Suprapubic skin (tissue), 4 donors: ENCODE data around the gene KIRREL3. TPM values are rescaled to one million over a fixed set of nuclear protein-coding genes. Genes with fewer than 3 reads are reported as not detected.
A peak's percentile ranks its signal among the peaks of the same experiment; 100 is the strongest.

ENCODE experiments used
- DNase-seq, 2 donors: peaks; one replicate each; pipeline ENCODE4 v3.0.0-alpha.2; 2019; ENCODE audit warnings: low spot score in 2 of 2
- H3K27ac ChIP-seq: fragments of 200-600 bp; sonication (generic); one replicate; pipeline ENCODE4 v1.5.1; 2019
- H3K27me3 ChIP-seq: fragments of 200-600 bp; sonication (generic); one replicate; pipeline ENCODE4 v1.5.1; 2019
- H3K36me3 ChIP-seq: fragments of 200-600 bp; sonication (generic); one replicate; pipeline ENCODE4 v1.5.1; 2019
- H3K4me1 ChIP-seq: fragments of 200-600 bp; sonication (generic); one replicate; pipeline ENCODE4 v1.5.1; 2019
- H3K4me3 ChIP-seq: fragments of 200-600 bp; sonication (generic); one replicate; pipeline ENCODE4 v1.5.1; 2019; ENCODE audit warnings: mild to moderate bottlenecking
- H3K9me3 ChIP-seq: fragments of 200-600 bp; sonication (generic); one replicate; pipeline ENCODE4 v1.5.1; 2019
- EP300 ChIP-seq: sonication (generic); formaldehyde crosslinking; IDR thresholded peaks from one replicate; pipeline ENCODE4 v1.6.1; 2017; ENCODE audit warnings: antibody characterized with exemption
- POLR2A ChIP-seq, 2 donors: fragments of 450-650 bp; IDR thresholded peaks; one replicate each; pipeline ENCODE4 v1.6.1; 2017; ENCODE audit warnings: antibody characterized with exemption in 2 of 2, mild to moderate bottlenecking in 2 of 2, moderate library complexity in 2 of 2
- POLR2AphosphoS5 ChIP-seq, 3 donors: sonication (generic); formaldehyde crosslinking; IDR thresholded peaks; one replicate each; pipeline ENCODE4 v1.6.1; 2017; ENCODE audit warnings: antibody characterized with exemption in 3 of 3
- WGBS: methylation state at CpG from one replicate; pipeline ENCODE4 v1.1.5; 2018; 5-methylcytosine and 5-hydroxymethylcytosine counted together
- total RNA-seq, 4 donors: library from RNA; depleted of rRNA; stranded (reverse); fragments of >200 nt; gene quantifications; one replicate each; pipeline ENCODE4 v1.1.0, GENCODE V29; 2016
- TF ChIP-seq, protein P1 (sequence below), 2 donors: fragments of 200-600 bp in 1 of 2; fragments of 450-650 bp in 1 of 2; sonication (generic) in 1 of 2; IDR thresholded peaks; one replicate each; pipeline ENCODE4 v1.5.1; 2016 to 2019; ENCODE audit warnings: antibody characterized with exemption in 2 of 2, mild to moderate bottlenecking in 1 of 2, moderate library complexity in 1 of 2

The KIRREL3 gene
- total RNA-seq, 4 donors from 2014 or later, result 0.17 TPM; not detected in 3

DNA sequence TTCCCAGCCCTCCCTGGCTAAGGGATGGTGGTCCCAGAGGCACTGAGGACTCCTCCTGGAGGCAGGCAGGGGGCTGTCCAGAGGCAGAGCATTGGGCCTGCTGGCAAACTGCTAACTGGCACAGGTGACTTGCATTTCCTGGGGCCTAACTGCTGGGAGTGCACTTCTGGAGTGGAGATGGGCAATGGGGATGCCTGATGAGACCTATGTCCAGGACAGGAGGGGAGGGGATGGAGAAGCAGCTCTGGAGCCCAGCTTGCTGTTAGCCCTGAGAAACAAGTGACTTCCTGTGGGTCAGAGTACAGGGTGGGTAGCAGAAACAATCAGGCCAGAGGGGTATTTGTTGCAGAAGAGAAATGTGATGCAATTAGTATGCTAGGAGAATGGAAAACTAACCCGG is 391.9 kb downstream of the KIRREL3 start:
- Histone ChIP-seq H3K27ac (no peak overlapping the region), H3K27me3 (peaks cover 22% of the 10 kb centered on the region), H3K4me1 (peaks cover 7% of the 10 kb centered on the region), H3K36me3 (no peaks in the 10 kb centered on the region), H3K4me3 (no peak overlapping the region), H3K9me3 (no peaks in the 10 kb centered on the region)
- WGBS, result 57% methylated on average over 1 of the region's 1 CpG
- DNase-seq, result peak in 1 of 2 donors; percentile 9
- TF ChIP-seq POLR2A (IDR thresholded peaks at IDR 0.05) (no peak), POLR2AphosphoS5 (IDR thresholded peaks at IDR 0.05) (no peak), EP300 (no peak)
- TF ChIP-seq, protein P1, sequence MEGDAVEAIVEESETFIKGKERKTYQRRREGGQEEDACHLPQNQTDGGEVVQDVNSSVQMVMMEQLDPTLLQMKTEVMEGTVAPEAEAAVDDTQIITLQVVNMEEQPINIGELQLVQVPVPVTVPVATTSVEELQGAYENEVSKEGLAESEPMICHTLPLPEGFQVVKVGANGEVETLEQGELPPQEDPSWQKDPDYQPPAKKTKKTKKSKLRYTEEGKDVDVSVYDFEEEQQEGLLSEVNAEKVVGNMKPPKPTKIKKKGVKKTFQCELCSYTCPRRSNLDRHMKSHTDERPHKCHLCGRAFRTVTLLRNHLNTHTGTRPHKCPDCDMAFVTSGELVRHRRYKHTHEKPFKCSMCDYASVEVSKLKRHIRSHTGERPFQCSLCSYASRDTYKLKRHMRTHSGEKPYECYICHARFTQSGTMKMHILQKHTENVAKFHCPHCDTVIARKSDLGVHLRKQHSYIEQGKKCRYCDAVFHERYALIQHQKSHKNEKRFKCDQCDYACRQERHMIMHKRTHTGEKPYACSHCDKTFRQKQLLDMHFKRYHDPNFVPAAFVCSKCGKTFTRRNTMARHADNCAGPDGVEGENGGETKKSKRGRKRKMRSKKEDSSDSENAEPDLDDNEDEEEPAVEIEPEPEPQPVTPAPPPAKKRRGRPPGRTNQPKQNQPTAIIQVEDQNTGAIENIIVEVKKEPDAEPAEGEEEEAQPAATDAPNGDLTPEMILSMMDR (IDR thresholded peaks at IDR 0.05), result no peak

DNA sequence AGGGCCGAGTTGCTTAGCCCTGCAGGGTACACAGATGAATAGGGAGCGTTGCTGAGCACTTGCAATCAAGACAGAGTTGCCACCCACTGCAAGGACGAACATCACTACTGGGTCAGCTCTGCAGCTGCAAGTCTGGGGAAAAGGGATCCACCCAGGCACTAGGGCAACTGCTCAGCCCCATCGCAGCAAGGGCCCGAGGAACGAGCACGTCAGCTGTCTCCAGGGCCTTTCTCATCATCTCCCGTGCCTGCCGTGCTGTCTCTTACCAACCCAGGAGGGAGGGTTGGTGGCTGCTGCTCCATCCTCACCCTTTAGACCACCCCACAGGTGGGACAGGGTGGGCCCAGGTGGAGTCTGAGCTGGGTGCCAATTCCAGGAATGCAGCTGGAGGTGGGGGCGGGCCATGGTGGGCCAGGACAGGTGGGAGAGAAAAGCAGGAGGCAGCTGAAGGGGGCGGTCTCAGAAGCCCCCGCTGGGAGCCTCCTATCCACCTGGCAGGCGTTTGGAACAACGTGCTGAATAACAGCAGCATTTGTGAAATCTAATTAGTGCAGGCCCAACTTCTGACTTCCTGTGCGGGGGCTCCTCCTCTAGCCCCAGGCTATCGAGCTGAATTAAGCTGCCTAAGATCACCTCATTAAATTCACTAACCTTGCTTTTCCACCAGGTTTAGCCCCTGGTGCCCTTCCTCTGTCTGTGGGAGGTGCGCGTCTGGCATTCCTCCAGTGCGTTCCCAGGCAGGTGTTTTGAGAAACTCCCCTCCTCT is 392.6 kb downstream of the KIRREL3 start:
- no peaks in the 10 kb centered on the region for H3K9me3 ChIP-seq
- WGBS, result 57% methylated on average over 16 of the region's 19 CpGs
- no peaks in the 10 kb centered on the region for H3K36me3 ChIP-seq
- peaks cover 29% of the 10 kb centered on the region for H3K27me3 ChIP-seq
- H3K4me3 ChIP-seq, result no peak overlapping the region
- no peak for TF ChIP-seq POLR2A (IDR thresholded peaks at IDR 0.05)
- no peak for TF ChIP-seq POLR2AphosphoS5 (IDR thresholded peaks at IDR 0.05)
- TF ChIP-seq, protein P1 (IDR thresholded peaks at IDR 0.05), result no peak
- TF ChIP-seq EP300, result no peak
- H3K27ac ChIP-seq, result no peak overlapping the region
- no peak for DNase-seq
- peaks cover 7% of the 10 kb centered on the region for H3K4me1 ChIP-seq

DNA sequence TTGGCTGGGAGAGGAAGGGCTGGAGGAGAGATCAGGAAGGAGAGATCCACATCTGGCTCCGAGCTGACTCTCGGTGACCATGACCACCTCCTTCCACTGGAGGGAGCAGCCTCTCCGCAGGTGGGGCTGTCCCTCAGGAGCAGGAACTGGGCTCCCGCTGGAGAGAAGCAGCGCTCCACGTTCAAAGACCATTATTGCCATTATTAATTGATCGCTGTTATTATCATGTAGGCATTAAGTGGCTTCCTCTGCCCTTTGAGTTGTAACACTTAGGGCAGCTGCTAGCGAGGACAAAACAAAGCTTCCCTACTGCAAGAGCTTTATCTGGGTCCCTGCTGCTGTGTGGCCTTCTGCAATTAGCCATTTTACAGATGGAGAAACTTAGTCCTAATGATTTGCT is 393.2 kb downstream of the KIRREL3 start:
- TF ChIP-seq POLR2AphosphoS5 (IDR thresholded peaks at IDR 0.05) (no peak), EP300 (no peak)
- TF ChIP-seq, protein P1 (IDR thresholded peaks at IDR 0.05), result peak; percentile 10 to 71
- no peaks in the 10 kb centered on the region for H3K9me3 ChIP-seq
- no peaks in the 10 kb centered on the region for H3K36me3 ChIP-seq
- H3K4me1 ChIP-seq, result peaks cover 7% of the 10 kb centered on the region
- H3K4me3 ChIP-seq, result no peak overlapping the region
- peak in 1 of 2 donors; percentile 58 for DNase-seq
- no peak overlapping the region for H3K27ac ChIP-seq
- peaks cover 34% of the 10 kb centered on the region for H3K27me3 ChIP-seq
- WGBS, result 13% methylated on average over 8 of the region's 8 CpGs

DNA sequence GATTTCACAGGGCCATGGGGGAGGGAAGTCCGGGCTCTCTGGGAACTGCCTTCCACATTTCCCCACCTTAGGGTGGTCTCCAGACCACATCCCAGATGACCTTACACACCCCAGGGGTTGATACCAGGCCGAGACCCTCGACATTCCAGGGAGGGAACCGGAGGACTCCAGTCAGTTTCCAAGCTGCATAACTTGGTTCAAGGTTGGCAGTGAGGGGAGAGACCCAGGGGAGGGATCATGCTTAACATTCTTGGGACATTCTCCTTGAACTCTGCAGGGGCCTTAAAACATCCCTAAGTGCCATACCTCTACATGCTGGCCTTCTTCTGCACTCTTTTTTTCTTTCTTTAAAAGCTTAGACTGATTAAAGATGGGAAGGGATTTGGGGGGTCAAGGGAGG is 394.1 kb downstream of the KIRREL3 start:
- 74% methylated on average over 4 of the region's 4 CpGs for WGBS
- Histone ChIP-seq H3K27me3 (peaks cover 33% of the 10 kb centered on the region), H3K4me1 (peaks cover 7% of the 10 kb centered on the region), H3K36me3 (no peaks in the 10 kb centered on the region), H3K9me3 (no peaks in the 10 kb centered on the region), H3K27ac (no peak overlapping the region), H3K4me3 (no peak overlapping the region)
- TF ChIP-seq POLR2A (IDR thresholded peaks at IDR 0.05) (no peak), POLR2AphosphoS5 (IDR thresholded peaks at IDR 0.05) (no peak), EP300 (no peak)
- TF ChIP-seq, protein P1 (IDR thresholded peaks at IDR 0.05), result no peak
- DNase-seq, result peak in 1 of 2 donors; percentile 13

DNA sequence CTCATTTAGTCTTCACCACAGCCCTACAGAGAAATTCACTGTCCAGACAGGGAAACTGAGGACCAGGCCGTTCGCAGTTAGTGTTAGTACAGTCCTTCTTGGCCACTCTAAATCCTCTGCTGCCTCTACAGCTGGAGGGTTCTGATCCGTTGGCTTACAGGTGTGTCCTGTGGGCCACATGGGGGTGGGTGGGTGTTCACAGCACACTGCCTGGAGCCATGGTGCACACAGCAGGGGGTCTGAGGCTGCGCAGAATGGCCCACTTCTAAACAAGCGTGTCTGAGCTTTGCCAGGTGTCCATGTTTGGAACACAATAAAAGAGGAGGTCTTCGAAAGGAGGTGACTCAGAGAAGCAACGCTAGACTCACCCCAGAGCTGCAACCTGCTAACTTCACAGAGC is 396.1 kb downstream of the KIRREL3 start:
- no peak for TF ChIP-seq EP300
- TF ChIP-seq, protein P1 (IDR thresholded peaks at IDR 0.05), result no peak
- no peak for TF ChIP-seq POLR2AphosphoS5 (IDR thresholded peaks at IDR 0.05)
- no peak for TF ChIP-seq POLR2A (IDR thresholded peaks at IDR 0.05)
- Histone ChIP-seq H3K27ac (no peak overlapping the region), H3K36me3 (no peaks in the 10 kb centered on the region), H3K27me3 (peaks cover 33% of the 10 kb centered on the region), H3K4me1 (peaks cover 7% of the 10 kb centered on the region), H3K9me3 (no peaks in the 10 kb centered on the region), H3K4me3 (no peak overlapping the region)
- peak in 1 of 2 donors; percentile 38 for DNase-seq
- WGBS, result 80% methylated on average over 6 of the region's 7 CpGs
